Cardiac muscle cell (in vitro differentiated cells and primary cell): ENCODE data around the gene NPR2. TPM values are rescaled to one million over a fixed set of nuclear protein-coding genes. Genes with fewer than 3 reads are reported as not detected.

Source experiments
- DNase-seq, 2 donors: peaks; one replicate each; pipeline versions ENCODE4 v3.0.0 to v3.0.0-alpha.2; 2010 to 2017; ENCODE audit warnings: low read depth in 1 of 2, low spot score in 1 of 2
- H3K27ac ChIP-seq: fragments of 200-600 bp; sonication (generic); 2 replicates; pipeline ENCODE4 v1.5.1; 2016
- H3K27me3 ChIP-seq: fragments of 200-600 bp; sonication (generic); 2 replicates; pipeline ENCODE4 v1.6.0; 2016; ENCODE audit warnings: control low read depth
- H3K36me3 ChIP-seq: fragments of 200-600 bp; sonication (generic); 2 replicates; pipeline ENCODE4 v1.5.1; 2016; ENCODE audit warnings: control low read depth
- H3K4me1 ChIP-seq: fragments of 200-600 bp; sonication (generic); 2 replicates; pipeline ENCODE4 v1.8.1; 2017; ENCODE audit warnings: low read depth, mild to moderate bottlenecking, mixed run types
- H3K4me3 ChIP-seq: fragments of 200-600 bp; sonication (generic); 2 replicates; pipeline ENCODE4 v1.5.1; 2016; ENCODE audit warnings: mild to moderate bottlenecking
- H3K9me3 ChIP-seq: fragments of 200-600 bp; sonication (generic); 2 replicates; pipeline ENCODE4 v1.5.1; 2017; ENCODE audit warnings: low read depth, mild to moderate bottlenecking, control low read depth
- polyA plus RNA-seq: library from polyadenylated mRNA; unstranded; fragments of >200 nt; fragmentation: Nextera tagmentation; extraction: Ambion mirVana; gene quantifications from 2 replicates; pipeline ENCODE4 v1.2.1, GENCODE V29; 2016
- total RNA-seq: library from RNA; depleted of rRNA; stranded (reverse); fragments of >200 nt; gene quantifications from 2 replicates; pipeline ENCODE4 v1.2.3, GENCODE V29; 2016
- TF ChIP-seq, protein P1 (sequence below): IDR thresholded peaks from 2 replicates; pipeline ENCODE4 v1.5.1; 2012; ENCODE audit warnings: low read depth, mild to moderate bottlenecking, low read length

The NPR2 gene
- total and polyA plus RNA-seq, 2 experiments from 2014 or later: 12.6 to 13.2 TPM

DNA sequence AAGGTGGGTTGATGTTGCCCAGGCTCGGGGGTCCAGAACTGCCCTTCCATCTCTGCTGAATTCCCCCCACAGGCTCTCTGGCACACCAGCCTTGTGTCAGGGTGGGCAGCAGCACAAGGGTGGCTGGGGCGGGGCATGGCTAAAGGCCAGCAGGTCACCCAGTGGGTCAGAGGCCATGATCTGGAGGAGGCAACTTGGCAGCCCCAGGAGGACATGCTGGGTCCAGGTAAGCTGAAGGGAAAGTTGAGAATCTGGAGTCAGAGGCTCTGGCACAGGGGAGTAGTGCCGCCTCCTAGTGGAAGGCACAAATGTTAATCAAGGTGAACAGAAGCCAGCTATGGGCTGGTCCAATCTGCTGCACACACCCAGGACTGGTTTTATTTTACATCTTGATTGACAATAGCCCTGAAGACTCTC, 43.8 kb downstream of the NPR2 start:
- Histone ChIP-seq H3K27ac (peak overlapping the region; percentile 34), H3K4me3 (no peak overlapping the region), H3K27me3 (no peaks in the 10 kb centered on the region), H3K9me3 (no peaks in the 10 kb centered on the region), H3K36me3 (no peaks in the 10 kb centered on the region), H3K4me1 (peaks cover 15% of the 10 kb centered on the region)
- TF ChIP-seq, protein P1, sequence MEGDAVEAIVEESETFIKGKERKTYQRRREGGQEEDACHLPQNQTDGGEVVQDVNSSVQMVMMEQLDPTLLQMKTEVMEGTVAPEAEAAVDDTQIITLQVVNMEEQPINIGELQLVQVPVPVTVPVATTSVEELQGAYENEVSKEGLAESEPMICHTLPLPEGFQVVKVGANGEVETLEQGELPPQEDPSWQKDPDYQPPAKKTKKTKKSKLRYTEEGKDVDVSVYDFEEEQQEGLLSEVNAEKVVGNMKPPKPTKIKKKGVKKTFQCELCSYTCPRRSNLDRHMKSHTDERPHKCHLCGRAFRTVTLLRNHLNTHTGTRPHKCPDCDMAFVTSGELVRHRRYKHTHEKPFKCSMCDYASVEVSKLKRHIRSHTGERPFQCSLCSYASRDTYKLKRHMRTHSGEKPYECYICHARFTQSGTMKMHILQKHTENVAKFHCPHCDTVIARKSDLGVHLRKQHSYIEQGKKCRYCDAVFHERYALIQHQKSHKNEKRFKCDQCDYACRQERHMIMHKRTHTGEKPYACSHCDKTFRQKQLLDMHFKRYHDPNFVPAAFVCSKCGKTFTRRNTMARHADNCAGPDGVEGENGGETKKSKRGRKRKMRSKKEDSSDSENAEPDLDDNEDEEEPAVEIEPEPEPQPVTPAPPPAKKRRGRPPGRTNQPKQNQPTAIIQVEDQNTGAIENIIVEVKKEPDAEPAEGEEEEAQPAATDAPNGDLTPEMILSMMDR: peak; percentile 32
- DNase-seq: peak in 1 of 2 donors; percentile 10

DNA sequence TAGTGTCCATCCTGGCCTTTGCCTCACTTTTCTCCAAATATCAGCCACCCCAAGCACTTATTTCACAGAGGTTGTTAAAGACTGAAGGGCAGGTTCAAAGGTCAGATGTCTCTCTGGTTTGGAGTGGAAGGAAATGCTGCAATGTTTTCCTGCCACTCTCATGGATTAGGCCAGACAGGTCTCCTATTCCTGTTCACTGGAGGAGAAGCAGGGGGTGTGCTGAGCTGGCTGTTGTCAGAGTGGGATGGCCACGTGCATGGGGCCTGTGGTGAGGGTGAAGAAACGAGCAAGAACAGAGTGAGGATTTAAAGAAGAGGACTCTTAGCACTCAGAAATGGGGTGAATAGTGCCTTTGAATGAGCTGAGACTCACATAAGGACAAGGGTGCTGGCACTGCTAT, 44.4 kb downstream of the NPR2 start:
- H3K4me1 ChIP-seq: peaks cover 15% of the 10 kb centered on the region
- peak overlapping the region; percentile 34 for H3K27ac ChIP-seq
- DNase-seq: no peak
- TF ChIP-seq, protein P1: no peak
- H3K9me3 ChIP-seq: no peaks in the 10 kb centered on the region
- H3K36me3 ChIP-seq: no peaks in the 10 kb centered on the region
- no peak overlapping the region for H3K4me3 ChIP-seq
- H3K27me3 ChIP-seq: no peaks in the 10 kb centered on the region

DNA sequence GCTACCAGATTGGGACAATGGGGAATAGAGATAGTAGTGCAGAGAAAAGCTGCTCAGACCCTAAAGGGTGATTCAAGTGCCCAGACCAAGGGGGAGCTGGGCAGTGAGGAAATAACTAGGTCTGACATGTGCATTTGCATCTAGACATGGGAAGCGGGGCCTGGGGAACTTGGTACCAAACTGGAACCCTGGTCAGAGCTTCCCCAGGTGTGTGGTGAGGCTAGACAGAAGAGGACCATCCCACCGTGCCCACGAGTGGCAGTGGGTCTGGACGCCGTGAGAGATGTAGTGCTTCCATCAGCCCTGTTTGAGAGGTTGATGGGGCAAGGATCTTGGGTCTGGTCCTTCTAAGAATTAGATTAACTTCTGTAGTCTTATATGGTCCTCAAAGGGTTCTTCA, 45.2 kb downstream of the NPR2 start:
- Histone ChIP-seq H3K4me3 (no peak overlapping the region), H3K27ac (no peak overlapping the region), H3K9me3 (no peaks in the 10 kb centered on the region), H3K4me1 (peaks cover 15% of the 10 kb centered on the region), H3K27me3 (no peaks in the 10 kb centered on the region), H3K36me3 (no peaks in the 10 kb centered on the region)
- TF ChIP-seq, protein P1: no peak
- no peak for DNase-seq

DNA sequence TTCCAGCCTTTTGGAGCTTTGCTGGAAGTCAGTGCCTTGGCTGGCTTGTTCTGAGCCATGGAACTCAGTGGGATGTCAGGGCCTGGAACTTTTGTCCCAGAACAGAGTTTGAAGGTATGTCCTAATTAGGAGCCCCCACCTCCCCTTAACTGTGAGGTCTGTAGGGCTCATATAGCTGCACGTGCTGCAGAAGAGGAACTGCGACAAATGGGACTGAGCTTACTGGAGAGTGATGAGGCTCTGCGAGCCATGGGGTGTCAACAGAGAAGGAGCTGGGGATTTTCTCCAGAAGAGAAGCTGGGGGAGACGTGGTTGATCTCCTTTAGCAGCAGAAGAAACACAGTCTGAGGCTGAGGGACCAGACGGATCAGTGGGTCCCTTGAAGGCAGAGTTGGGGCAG, 48.5 kb downstream of the NPR2 start:
- Histone ChIP-seq H3K27me3 (peaks cover 1% of the 10 kb centered on the region), H3K4me1 (no peaks in the 10 kb centered on the region), H3K27ac (no peak overlapping the region), H3K4me3 (no peak overlapping the region), H3K9me3 (no peaks in the 10 kb centered on the region), H3K36me3 (no peaks in the 10 kb centered on the region)
- TF ChIP-seq, protein P1: no peak
- no peak for DNase-seq

DNA sequence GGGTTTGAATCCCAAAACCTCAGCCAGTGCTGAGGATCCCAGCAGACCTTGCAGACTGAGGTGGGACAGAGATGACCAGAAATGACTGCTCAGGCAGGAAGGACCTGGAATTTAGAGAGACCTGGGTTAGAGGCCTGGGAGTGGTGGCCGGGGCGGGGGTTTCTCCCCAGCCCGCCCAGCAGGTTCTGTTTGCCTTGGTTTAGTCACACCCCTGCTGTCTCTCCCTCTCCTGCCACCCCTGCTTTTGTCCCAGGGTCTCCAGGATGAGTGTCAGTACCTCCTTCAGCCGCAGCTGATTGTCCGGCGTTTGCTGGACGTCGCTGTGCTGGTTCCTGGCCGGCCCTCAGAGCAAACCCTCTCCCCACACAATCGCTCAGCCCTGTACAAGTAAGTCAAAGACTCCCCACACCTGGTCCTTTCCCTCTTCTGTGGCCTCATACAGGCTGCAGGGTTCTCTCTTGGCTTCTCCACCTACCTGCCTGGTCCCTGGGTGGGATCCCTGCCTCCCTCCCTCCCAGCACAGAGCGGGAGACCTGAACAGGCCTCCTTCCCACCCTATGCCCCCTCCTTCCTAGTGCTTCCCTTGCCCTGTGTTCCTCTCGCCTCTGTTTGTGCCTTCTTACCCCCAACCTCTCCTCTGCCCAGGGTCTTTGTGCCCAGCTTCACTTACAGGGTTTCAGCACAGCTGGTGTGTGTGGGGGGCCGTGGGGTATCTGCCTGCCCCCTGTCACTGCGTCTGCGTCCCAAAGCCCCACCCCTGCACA, 49.7 kb downstream of the NPR2 start:
- no peak overlapping the region for H3K27ac ChIP-seq
- peaks cover 11% of the 10 kb centered on the region for H3K27me3 ChIP-seq
- TF ChIP-seq, protein P1: no peak
- DNase-seq: no peak
- H3K9me3 ChIP-seq: no peaks in the 10 kb centered on the region
- H3K4me3 ChIP-seq: no peak overlapping the region
- H3K36me3 ChIP-seq: no peaks in the 10 kb centered on the region
- H3K4me1 ChIP-seq: no peaks in the 10 kb centered on the region
